Kidney (tissue), 14 donors: Measurements from ENCODE around the gene TCTA. TPM values are rescaled to one million over a fixed set of nuclear protein-coding genes. Genes with fewer than 3 reads are reported as not detected.

Experiments used
- DNase-seq, 5 donors: peaks; one replicate each; pipeline ENCODE4 v3.0.0-alpha.2; 2013 to 2020
- FAIRE-seq: peaks from 2 replicates; lab custom pipeline; 2012; peaks lifted over from hg19 to GRCh38; lab: Jason Lieb, UNC
- H3K27ac ChIP-seq, 2 donors: one replicate each; pipeline ENCODE4 v1.7.0; 2013; ENCODE audit warnings: low read depth in 2 of 2, low read length in 2 of 2, inconsistent platforms in 1 of 2
- H3K27me3 ChIP-seq: one replicate; pipeline ENCODE4 v1.7.1; 2013; ENCODE audit warnings: low read length, inconsistent platforms; ENCODE audit not compliant: control insufficient read depth, insufficient read depth
- H3K36me3 ChIP-seq, 3 donors: one replicate each; pipeline versions ENCODE4 v1.7.0 to v1.7.1; 2013; ENCODE audit warnings: low read length in 3 of 3, control low read depth in 1 of 3, inconsistent platforms in 1 of 3; ENCODE audit not compliant: insufficient read depth in 3 of 3, control insufficient read depth in 2 of 3
- H3K4me1 ChIP-seq, 3 donors: one replicate each; pipeline versions ENCODE4 v1.7.0 to v1.7.1; 2013; ENCODE audit warnings: low read length in 3 of 3, inconsistent platforms in 1 of 3, low read depth in 1 of 3; ENCODE audit not compliant: control insufficient read depth in 2 of 3, insufficient read depth in 2 of 3
- H3K4me3 ChIP-seq, 3 donors: one replicate each; pipeline versions ENCODE4 v1.7.0 to v1.8.1; 2013; ENCODE audit warnings: low read length in 3 of 3, control low read depth in 1 of 3, inconsistent platforms in 1 of 3
- H3K9ac ChIP-seq, 3 donors: one replicate each; pipeline versions ENCODE4 v1.7.0 to v1.7.1; 2013; ENCODE audit warnings: low read length in 3 of 3, control low read depth in 1 of 3, inconsistent platforms in 1 of 3
- H3K9me3 ChIP-seq, 3 donors: one replicate each; pipeline versions ENCODE4 v1.7.0 to v1.7.1; 2013; ENCODE audit warnings: low read length in 3 of 3, control low read depth in 1 of 3, inconsistent platforms in 1 of 3; ENCODE audit not compliant: control insufficient read depth in 2 of 3, insufficient read depth in 1 of 3
- intact Hi-C: fragments of 100-400 bp; cut with DNase I; formaldehyde crosslinking; loops from one replicate; pipeline ENCODE4 v1.11.1; 2022
- polyA plus RNA-seq: library from polyadenylated mRNA; stranded (reverse); fragments of 350-450 nt; fragmentation: Illumina TruSeq; extraction: RNeasy Lipid Tissue Mini Kit (QIAGEN cat#74804); gene quantifications from one replicate; pipeline ENCODE4 v1.2.3, GENCODE V29; 2014; ENCODE audit warnings: low read depth, low replicate concordance; ENCODE audit not compliant: insufficient read depth
- total RNA-seq: library from RNA; stranded (reverse); fragmentation: NEBNext Ultra II Directional; extraction: Animal tissue kit (Norgen Biotek cat#: 25700); gene quantifications from one replicate; pipeline ENCODE4 v1.2.1, GENCODE V29; 2021
- TF ChIP-seq, protein P1 (sequence below): IDR thresholded peaks from 3 replicates; pipeline ENCODE4 v1.5.1; 2012; ENCODE audit warnings: mild to moderate bottlenecking, moderate library complexity, borderline replicate concordance; ENCODE audit not compliant: insufficient read depth; ENCODE audit errors: extremely low read depth
- donor health status: control.
- donor health status: control.
- donor health status: control.
- donor health status: control.
- donor health status: control.
- donor health status: DM: yes; HTN: yes; CAD: no.
- donor health status: Normal renal cell carcinoma (clear cell type).

TCTA gene
- total and polyA plus RNA-seq, 2 donors from 2014 or later, result 76.7 to 83.2 TPM

DNA sequence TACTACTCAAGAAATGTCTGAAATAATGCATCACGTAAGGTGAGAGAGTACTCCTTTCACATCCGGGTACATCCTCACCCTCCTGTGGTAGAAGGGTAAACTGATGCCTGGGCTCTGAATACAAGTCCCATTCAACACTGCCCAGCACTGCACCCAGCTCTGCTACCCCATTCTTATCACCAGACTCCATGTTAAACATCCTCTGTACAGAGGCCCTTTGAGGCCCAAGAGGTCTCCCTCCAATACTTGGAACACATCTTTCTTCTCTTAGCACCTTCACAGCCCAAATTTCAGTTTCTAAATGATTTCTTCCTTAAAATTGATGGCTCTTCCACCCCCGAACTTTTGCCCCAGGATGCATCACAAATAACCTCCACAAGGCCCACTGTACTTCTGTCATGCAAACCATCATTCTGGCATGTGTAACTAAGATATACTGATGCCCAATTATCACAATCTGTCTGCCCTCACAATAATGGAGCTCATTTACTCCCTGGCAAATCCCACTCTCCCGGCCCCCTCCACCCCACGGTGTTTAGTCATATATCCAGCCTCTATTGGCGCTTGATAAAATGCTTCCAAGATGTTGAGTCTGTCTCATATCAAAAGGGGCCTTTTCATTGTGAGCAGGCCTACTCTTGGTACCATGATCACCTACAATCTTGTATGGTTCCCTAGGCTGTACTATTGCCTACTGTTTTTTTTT is 41.5 kb upstream of the TCTA start:
- Histone ChIP-seq H3K27me3 (no peaks in the 10 kb centered on the region), H3K9me3 (no peaks in the 10 kb centered on the region), H3K4me3 (no peak overlapping the region), H3K36me3 (peaks cover 9 to 25% (median 14%) of the 10 kb centered on the region in 3 donors), H3K4me1 (no peaks in the 10 kb centered on the region), H3K27ac (no peak overlapping the region), H3K9ac (no peak overlapping the region)
- DNase-seq, result no peak
- FAIRE-seq, result no peak
- TF ChIP-seq, protein P1, sequence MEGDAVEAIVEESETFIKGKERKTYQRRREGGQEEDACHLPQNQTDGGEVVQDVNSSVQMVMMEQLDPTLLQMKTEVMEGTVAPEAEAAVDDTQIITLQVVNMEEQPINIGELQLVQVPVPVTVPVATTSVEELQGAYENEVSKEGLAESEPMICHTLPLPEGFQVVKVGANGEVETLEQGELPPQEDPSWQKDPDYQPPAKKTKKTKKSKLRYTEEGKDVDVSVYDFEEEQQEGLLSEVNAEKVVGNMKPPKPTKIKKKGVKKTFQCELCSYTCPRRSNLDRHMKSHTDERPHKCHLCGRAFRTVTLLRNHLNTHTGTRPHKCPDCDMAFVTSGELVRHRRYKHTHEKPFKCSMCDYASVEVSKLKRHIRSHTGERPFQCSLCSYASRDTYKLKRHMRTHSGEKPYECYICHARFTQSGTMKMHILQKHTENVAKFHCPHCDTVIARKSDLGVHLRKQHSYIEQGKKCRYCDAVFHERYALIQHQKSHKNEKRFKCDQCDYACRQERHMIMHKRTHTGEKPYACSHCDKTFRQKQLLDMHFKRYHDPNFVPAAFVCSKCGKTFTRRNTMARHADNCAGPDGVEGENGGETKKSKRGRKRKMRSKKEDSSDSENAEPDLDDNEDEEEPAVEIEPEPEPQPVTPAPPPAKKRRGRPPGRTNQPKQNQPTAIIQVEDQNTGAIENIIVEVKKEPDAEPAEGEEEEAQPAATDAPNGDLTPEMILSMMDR, result no peak
- intact Hi-C loops, result no loop called here

DNA sequence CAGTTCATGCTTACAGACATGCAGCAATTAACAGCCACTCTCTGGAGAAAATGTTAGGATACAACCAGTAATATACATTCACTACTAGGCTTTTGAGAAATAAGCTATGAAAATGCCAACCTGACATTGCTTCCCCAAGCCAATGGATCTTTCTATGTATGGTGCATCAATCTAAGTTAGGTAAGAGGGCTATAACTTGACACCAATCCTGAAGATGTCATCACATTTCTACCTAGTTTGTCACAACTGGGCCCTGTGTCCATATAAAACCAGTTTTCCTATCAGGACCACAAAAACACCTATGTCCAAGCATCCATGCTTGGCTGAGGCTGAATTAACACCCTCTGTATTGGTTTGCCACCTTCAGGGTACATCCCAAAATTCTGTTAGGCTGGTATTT is 40.3 kb upstream of the TCTA start:
- H3K4me1 ChIP-seq, result no peaks in the 10 kb centered on the region
- intact Hi-C loops, result no loop called here
- peaks cover 9 to 19% (median 14%) of the 10 kb centered on the region in 3 donors for H3K36me3 ChIP-seq
- no peak overlapping the region for H3K9ac ChIP-seq
- FAIRE-seq, result no peak
- TF ChIP-seq, protein P1, result no peak
- no peaks in the 10 kb centered on the region for H3K9me3 ChIP-seq
- no peak for DNase-seq
- no peak overlapping the region for H3K27ac ChIP-seq
- H3K4me3 ChIP-seq, result no peak overlapping the region
- H3K27me3 ChIP-seq, result no peaks in the 10 kb centered on the region

DNA sequence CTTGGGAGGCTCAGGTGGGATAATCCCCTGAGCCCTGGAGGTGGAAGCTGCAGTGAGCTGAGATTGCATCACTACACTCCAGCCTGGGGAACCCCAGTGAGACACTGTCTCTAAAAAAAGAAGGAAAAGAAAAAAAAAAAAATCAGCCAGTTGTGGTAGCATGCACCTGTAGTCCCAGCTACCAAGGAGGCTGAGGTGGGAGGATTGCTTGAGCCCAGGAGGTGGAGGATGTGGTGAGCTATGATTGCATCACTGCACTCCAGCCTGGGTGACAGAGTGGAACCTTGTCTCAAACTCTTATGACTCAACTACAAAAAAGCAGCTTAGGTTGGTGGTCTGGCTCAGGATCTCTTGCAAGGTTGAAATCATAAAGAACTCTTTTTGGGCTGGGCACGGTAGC is 34.7 kb upstream of the TCTA start:
- TF ChIP-seq, protein P1, result no peak
- intact Hi-C loops, result no loop called here
- FAIRE-seq (no peak), DNase-seq (peak in 1 of 5 donors; percentile 11)
- Histone ChIP-seq H3K4me1 (no peaks in the 10 kb centered on the region), H3K9ac (no peak overlapping the region), H3K27ac (no peak overlapping the region), H3K9me3 (no peaks in the 10 kb centered on the region), H3K36me3 (peaks cover 3 to 7% (median 5%) of the 10 kb centered on the region in 3 donors), H3K27me3 (no peaks in the 10 kb centered on the region), H3K4me3 (no peak overlapping the region)
